Measurements from ENCODE around the gene TMOD1. TPM values are rescaled to one million over a fixed set of nuclear protein-coding genes. Genes with fewer than 3 reads are reported as not detected.

The TMOD1 gene
- total and polyA plus RNA-seq, 2 of the 8 experiments (the other 6 are each of a cell fraction or from before 2014, with no cell fraction given), result 0.17 to 0.88 TPM

DNA sequence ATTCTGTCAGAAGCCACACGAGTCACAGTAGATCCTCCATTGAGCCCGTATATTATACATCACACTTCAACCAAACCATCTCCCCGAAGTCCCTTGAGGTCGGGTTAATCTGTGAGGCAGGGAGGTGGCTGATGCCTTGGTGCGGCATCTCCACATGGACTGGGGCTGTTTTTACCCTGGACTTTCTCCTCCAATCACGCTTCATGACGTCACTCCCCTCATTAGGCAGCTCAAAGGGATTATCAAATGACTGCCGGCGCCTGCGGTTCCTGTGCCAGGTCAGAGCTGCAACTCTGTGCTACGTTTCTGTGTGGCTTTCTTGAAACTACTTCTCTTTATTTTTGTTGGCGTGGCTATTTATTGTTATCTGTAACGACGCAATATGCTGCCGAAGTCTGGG, 53.7 kb downstream of the TMOD1 start (continued):
- TF ChIP-seq CEBPB (IDR thresholded peaks at IDR 0.05; ENCODE audit: low read depth, low read length), result no peak

Measured in H1 (cell line).